ENCODE results near the gene MIER2.

Gene MIER2

DNA sequence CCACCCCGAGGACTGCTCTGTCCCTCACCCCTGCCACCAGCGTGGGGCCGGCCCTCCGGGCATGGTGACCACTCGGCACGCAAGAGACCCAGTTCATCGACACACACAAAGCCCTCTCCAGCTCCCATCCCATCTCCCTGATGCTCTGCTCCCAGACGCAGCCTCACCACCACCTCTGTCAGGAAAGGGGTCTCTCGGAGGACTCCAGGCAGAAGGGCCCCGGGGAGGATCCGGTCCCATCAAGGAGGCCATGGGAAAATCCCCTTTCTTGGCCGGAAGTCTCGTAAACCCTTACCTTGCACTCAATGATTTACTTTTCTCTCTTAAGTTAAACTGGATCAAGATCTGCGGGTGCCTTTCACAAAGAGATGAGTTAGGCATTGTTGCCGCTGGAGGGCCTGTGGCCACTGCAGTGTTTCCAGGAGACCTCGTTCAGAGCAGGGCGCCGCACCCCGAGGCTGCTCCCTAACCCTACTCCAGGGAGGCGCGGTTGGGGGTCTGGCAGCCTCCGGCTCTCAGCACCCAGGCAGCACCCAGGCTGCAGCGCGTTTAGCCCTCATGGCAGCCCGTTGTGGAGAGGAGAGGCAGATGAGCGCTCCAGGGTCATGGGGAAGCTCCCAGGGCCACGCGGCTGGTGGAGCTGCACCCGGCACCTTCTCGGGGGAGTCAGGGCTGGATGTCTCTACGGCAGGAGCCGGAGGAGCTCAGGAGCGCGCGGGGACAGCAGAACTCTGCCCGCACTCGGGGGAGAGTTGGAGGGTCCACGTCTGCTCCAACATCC, 33.4 kb upstream of the MIER2 start:
- no peak for DNase-seq

- DNase-seq = no peak
Measured at GRCh38 chr19:376111-376470, 31.5 kb upstream of the MIER2 start.

DNA sequence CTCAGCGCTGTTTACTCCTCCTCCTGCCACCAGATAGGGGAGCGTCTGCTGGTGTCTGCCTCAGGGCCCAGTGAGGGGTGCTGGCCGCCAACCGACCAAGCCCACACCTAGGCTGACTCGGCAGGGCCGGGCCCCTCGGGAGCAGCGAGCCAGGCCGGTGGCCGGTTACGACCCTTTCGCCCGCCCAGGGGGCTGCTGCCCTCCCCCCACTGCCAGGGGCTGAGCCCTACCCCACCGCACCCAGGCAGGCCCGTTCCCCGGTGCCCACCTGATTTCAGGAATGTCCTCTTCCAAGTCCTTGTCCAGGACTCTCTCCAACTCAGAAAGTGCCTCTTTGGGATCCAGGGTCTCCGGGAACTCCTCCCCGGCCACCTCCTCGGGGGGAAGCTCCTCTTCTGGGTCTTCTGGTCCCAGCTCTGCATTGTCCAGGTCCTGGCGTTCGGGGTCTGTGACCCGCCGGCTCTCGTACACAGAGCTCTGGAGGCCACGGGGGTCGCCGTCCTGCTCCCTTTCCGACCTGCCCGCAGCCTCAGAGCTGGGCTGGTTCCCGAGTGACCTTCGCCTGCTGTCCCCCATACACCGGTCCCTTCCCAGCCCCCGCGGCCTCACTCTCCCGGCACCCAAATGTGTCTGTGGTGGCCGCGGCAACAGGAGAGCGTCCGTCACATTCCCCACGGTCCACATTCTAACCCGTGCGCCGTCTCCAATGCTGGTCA, 31.0 kb upstream of the MIER2 start:
- no peak for DNase-seq

GRCh38 chr19:374886-375235, 30.3 kb upstream of the MIER2 start:
- no peak for DNase-seq

- DNase-seq = no peak
Measured at GRCh38 chr19:374183-374885, 29.7 kb upstream of the MIER2 start.

GRCh38 chr19:373391-374182, 29.0 kb upstream of the MIER2 start:
- no peak for DNase-seq

GRCh38 chr19:372306-372890, 27.8 kb upstream of the MIER2 start:
- no peak for DNase-seq

- DNase-seq = no peak
Measured at GRCh38 chr19:371501-372168, 27.0 kb upstream of the MIER2 start.

- DNase-seq = no peak
Measured at GRCh38 chr19:370641-371330, 26.2 kb upstream of the MIER2 start.

GRCh38 chr19:369876-370275, 25.3 kb upstream of the MIER2 start:
- DNase-seq = no peak

DNA sequence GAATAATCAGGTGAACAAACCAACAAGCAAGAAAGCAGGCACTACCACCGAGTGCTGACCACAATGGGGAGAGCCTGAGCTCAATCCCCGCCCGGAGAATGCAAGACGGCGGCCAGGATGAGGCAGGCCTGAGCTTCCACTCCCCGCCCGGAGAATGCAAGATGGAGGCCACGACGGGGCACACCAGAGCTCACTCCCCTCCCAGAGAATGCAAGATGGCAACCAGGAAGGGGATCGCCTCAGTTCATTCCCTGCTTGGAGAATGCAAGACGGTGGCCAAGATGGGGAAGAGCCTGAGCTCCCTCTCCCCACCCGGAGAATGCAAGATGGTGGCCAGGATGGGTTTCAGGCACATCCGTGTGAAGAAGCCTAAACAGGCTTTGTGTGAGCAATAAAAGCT, 24.7 kb upstream of the MIER2 start:
- no peak for DNase-seq

- no peak for DNase-seq
Measured at GRCh38 chr19:368630-369024, 24.0 kb upstream of the MIER2 start.

GRCh38 chr19:367963-368629, 23.5 kb upstream of the MIER2 start:
- no peak for DNase-seq

- DNase-seq = no peak
Measured at GRCh38 chr19:367561-367960, 23.0 kb upstream of the MIER2 start.

DNA sequence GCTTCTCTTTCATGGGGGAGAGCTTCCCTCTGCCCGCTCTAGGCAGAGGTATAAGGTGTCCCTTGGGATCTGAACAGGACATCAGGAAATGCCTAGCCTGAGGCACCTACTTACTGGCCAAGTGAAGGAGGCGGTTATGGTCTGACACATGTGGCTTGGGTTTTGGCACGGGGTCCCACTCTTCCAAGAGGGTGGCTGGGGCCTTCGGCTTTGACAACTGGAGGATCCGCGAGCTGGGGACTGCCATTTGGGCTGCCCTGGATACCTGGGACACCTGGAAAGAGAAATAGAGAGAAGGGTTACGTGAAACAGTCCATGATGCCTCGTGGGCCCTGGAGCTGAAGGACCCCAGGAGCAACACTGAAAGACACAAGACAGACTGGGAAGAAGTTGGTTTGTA, 22.4 kb upstream of the MIER2 start:
- no peak for DNase-seq

- DNase-seq = no peak
Measured at GRCh38 chr19:366205-366783, 21.7 kb upstream of the MIER2 start.

DNA sequence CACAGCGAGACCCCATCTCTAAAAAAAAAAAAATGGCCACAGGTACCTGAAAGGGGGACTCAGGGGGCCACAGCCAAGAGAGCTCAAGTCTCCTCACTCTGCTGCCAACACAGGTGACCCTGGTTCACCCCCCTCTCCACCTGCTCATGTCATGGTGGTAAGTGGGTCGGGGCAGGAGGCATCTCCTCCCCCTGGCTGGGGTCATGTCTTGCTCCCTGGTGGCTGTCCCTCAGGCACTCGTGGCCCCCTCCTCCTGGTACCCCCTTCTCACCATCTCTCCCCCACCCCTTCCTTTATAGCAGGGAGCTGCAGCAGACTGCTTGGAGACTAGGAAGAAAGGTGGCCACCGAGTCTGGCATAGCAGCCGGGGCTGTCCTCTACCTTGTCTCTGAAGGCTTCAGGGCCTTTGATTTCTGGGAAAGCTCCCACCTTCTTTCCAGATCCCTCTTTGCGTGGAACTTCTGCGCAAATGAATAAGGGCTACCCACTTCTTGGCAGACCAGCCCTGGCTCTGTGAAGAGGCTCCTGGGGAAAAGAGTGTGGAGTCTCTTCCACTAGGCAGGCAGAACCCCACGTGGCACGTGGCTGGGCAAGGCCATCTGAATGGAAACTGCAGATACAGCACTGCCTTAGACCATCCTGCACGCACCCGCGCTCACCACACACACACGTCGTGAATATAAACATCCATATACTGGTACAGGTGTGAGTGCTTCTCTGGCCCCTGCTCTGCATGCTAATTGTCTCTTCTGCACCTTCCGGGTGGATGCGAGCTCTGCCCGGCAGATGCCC, 20.1 kb upstream of the MIER2 start:
- no peak for DNase-seq

DNA sequence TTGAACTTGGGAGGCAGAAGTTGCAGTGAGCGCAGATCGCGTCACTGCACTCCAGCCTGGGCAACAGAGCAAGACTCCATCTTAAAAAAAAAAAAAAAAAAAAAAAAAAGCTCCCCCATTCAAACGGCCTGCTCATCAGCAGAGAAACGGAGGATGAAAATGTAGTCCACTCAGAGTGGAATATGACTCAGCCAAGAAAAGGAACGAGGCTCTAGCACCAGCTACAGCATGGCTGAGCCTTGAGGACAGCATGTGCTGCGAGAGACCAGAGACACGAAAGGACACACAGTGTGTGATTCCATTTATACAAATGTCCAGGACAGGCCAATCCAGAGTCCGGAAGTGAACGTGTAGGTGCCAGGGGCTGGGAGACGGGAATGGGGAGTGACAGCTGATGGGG, 18.1 kb upstream of the MIER2 start:
- DNase-seq = no peak

GRCh38 chr19:362154-362553, 17.6 kb upstream of the MIER2 start:
- no peak for DNase-seq

DNA sequence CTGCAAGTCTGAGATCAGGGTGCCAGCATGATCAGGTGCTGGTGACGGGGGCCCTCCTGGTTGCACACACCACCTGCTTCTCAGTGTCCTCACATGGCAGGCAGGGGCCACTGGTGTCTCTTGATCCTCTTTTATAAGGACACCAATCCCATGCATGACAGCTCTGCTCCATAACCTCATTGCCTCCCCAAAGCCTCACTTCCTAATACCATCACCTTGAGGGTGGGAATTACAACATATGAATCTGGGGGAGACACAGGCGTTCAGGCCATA, 15.0 kb upstream of the MIER2 start:
- DNase-seq = no peak
